NOMO-1 (cell line): ENCODE results near the gene LAIR2.

Source experiments
- DNase-seq, 2 experiments: peaks; one replicate each; lab custom pipeline; 2025; ENCODE audit not compliant: unreplicated experiment in 2 of 2; lab: John Stamatoyannopoulos, UW

The LAIR2 gene

GRCh38 chr19:54526972-54527371, 24.3 kb downstream of the LAIR2 start:
- DNase-seq = no peak

GRCh38 chr19:54530866-54531265, 28.2 kb downstream of the LAIR2 start:
- DNase-seq = no peak

- peak in 1 of 2 experiments; percentile 42 for DNase-seq
Measured at GRCh38 chr19:54532528-54532927, 29.9 kb downstream of the LAIR2 start.

GRCh38 chr19:54533476-54533875, 30.8 kb downstream of the LAIR2 start:
- no peak for DNase-seq

- DNase-seq = no peak
Measured at GRCh38 chr19:54534156-54534555, 31.5 kb downstream of the LAIR2 start.

- no peak for DNase-seq
Measured at GRCh38 chr19:54535601-54536000, 33.0 kb downstream of the LAIR2 start.

GRCh38 chr19:54536956-54537355, 34.3 kb downstream of the LAIR2 start:
- no peak for DNase-seq

- DNase-seq = no peak
Measured at GRCh38 chr19:54541712-54542111, 39.1 kb downstream of the LAIR2 start.

- no peak for DNase-seq
Measured at GRCh38 chr19:54548806-54549205, 46.2 kb downstream of the LAIR2 start.

GRCh38 chr19:54549224-54549623, 46.6 kb downstream of the LAIR2 start:
- DNase-seq = no peak

- DNase-seq = no peak
Measured at GRCh38 chr19:54551293-54551692, 48.7 kb downstream of the LAIR2 start.

GRCh38 chr19:54551950-54552912, 49.6 kb downstream of the LAIR2 start:
- DNase-seq = no peak

GRCh38 chr19:54552913-54553310, 50.3 kb downstream of the LAIR2 start:
- no peak for DNase-seq

- no peak for DNase-seq
Measured at GRCh38 chr19:54554006-54554405, 51.4 kb downstream of the LAIR2 start.

GRCh38 chr19:54554896-54555295, 52.3 kb downstream of the LAIR2 start:
- no peak for DNase-seq

GRCh38 chr19:54556194-54556593, 53.6 kb downstream of the LAIR2 start:
- DNase-seq = no peak

GRCh38 chr19:54558339-54558738, 55.7 kb downstream of the LAIR2 start:
- no peak for DNase-seq
